Activated CD8-positive, alpha-beta memory T cell treated with anti-CD3 and anti-CD28 coated beads for 48 hours (primary cell): Measurements from ENCODE around the gene GYPA.
"Not testable (repeated sequence)": the region's sequence is repeated elsewhere in the genome, so short reads cannot be mapped to it uniquely, and the experiment has no call there.

Source experiments
- DNase-seq, 3 experiments: peaks; one replicate each; pipeline ENCODE4 v3.0.0-alpha.2; 2020; ENCODE audit warnings: low read depth in 2 of 3, low spot score in 2 of 3

The GYPA gene

DNA sequence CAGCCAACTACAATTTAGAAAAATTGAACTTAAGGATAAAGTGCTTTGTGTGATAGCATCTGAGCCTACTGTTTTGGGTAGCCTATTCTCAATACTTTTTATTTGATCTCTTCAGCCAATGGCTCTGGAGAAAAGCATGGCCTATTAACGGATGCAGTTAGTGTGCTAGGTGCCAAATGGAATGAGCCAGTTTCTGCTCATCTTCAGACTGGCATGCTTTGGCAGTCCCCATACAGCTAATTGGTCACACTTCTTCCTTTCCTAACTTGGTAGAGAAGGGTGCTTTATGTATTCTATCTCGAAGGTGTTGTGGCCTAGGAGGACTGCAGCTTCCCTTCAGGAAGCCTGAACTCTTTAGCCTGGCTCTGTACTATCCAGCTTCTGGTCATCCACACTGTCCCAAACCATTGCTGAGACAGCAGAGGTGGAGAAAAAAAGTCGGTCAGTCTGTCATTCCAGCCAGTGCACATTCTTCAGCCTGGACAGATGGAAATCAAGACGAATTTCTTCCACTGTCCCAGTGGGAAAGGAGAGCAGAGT, 11.1 kb downstream of the GYPA start:
- not testable (repeated sequence) for DNase-seq

GRCh38 chr4:144128709-144129320, 11.7 kb downstream of the GYPA start:
- DNase-seq, result not testable (repeated sequence)

DNA sequence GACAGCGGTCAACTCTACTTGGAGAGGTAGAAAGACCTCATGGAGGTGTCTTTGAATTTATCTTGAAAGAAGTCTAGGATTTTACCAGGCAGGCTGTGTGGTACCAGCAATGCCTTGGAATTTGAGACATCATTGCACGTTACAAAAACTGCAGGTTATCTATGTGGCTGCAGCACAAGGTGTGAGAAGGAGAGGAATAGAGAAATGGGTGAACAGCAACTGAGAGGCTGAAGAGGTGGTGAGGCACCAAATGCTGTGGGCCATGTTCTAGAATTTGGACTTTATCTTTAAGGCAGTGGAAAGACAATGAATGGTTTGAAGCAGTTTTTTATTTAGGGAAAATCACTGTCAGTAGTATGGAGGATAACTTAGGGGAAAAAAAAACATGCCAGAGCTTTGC, 15.4 kb downstream of the GYPA start:
- DNase-seq, result not testable (repeated sequence)

GRCh38 chr4:144123982-144124635, 16.4 kb downstream of the GYPA start:
- DNase-seq, result not testable (repeated sequence)

DNA sequence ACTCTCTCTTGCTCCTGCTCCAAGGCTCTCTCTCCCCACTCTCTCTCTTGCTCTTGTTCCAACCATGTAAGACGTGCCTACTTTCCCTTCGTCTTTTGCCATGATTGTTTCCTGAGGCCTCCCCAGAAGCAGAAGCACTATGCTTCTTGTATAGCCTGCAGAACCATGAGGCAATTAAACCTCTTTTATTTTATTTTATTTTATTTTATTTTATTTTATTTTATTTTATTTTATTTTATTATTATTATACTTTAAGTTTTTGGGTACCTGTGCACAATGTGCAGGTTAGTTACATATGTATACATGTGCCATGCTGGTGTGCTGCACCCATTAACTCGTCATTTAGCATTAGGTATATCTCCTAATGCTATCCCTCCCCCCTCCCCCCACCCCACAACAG, 17.2 kb downstream of the GYPA start:
- DNase-seq, result not testable (repeated sequence)

DNA sequence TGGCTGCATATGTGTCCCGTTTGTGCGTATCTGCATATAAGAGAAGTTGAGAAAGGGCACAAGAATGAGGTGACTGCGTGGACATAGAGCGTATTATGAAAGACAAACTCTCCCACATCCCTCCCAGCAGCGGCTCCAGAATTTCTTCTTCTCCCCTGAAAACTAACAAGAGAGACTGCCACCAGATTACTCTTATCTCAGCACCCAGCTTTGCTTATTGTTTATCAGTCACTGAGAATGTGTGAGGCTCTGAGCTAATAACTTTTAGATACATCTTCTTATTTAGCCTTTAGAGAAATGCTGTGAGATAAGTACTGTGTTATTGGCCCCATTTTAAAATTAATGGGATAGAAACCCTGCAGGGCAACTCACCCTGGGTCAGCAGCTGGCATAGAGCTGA, 20.8 kb downstream of the GYPA start:
- DNase-seq, result not testable (repeated sequence)

GRCh38 chr4:144115519-144115918, 25.0 kb downstream of the GYPA start:
- DNase-seq, result no peak

GRCh38 chr4:144113546-144113945, 27.0 kb downstream of the GYPA start:
- no peak for DNase-seq

DNA sequence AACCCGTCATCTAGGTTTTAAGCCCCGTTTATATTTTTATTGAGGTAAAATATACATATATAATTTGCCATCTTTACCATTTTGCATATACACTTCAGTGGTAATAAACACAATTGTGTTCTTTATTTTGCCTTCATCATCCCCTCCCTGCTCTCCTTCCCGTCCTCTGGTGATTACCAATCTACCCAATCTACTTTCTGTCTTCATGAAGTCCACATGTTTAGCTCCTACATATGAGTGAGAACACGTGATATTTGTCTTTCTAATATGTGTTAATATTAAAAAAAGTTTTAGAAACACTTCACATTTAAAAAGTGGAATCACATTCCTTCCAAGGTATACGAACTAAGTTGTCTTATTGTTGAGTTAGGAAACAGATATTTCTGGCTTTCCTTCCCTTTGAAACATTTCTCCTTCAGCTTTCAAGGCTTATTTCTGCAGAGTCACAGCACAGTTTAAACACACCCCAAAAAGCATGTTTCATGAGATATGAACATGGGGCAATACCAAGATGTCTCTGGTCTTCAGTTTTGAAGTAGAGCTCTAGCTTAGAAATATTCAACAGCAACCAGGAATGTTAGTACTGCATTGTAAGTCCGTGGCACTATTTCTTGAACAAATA, 35.9 kb downstream of the GYPA start:
- no peak for DNase-seq

DNA sequence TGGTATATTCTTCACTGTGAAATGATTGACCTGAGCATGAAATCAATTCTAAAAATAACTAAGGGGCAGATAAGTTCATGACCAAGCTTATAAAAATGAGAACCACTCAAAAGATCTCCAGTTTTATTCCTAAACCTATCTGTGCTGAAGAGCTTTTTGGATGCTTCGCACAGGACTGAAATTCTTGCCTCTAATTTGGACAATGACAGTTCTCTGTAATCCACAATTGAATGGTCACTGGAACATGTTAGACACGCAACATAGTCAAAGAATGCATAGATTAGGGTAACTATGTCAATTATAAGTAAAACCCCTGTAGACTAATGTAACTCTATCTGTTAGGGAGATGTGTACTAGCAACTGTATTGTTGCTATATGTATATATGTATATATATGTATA, 42.7 kb downstream of the GYPA start:
- DNase-seq, result not testable (repeated sequence)

- not testable (repeated sequence) for DNase-seq
Observed at GRCh38 chr4:144093995-144094394, 46.5 kb downstream of the GYPA start.

DNA sequence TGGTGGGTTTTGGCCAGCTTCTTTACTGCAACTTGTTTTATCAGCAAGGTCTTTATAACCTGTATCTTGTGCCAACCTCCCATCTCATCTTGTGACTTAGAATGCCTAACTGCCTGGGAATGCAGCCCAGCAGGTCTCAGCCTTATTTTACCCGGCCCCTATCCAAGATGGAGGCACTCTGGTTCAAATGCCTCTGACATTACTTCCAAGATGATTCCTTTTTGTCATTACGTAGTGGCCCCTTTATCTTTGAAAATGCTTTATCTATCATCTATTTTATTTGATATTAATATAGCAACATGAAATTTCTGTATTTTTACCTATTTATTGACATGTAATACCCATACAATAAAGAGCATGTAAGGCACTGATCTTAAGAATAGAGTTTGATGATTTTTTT, 49.3 kb downstream of the GYPA start:
- not testable (repeated sequence) for DNase-seq

- DNase-seq, result no peak
Observed at GRCh38 chr4:144090744-144091143, 49.8 kb downstream of the GYPA start.

DNA sequence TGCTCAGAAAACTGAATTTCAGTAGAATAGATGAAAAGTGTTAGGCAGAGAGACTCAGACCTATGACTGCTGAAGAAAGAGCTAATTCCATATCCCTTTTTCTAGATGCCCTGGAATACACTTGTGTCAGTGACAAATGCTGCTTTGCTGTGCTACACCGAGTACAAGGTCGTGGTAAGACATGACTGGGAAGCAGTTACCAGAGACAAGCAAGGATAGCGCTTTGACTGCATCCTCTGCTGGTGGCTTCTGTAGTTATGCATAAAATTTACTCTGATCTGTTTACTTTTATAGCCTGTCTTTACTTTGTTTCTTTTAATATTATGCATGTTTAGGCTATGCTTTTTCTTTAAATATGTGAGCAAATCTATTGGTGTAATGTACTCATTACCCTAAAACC, 58.5 kb downstream of the GYPA start:
- DNase-seq, result not testable (repeated sequence)

- not testable (repeated sequence) for DNase-seq
Observed at GRCh38 chr4:144080135-144080534, 60.4 kb downstream of the GYPA start.

- not testable (repeated sequence) for DNase-seq
Observed at GRCh38 chr4:144078746-144079145, 61.8 kb downstream of the GYPA start.

DNA sequence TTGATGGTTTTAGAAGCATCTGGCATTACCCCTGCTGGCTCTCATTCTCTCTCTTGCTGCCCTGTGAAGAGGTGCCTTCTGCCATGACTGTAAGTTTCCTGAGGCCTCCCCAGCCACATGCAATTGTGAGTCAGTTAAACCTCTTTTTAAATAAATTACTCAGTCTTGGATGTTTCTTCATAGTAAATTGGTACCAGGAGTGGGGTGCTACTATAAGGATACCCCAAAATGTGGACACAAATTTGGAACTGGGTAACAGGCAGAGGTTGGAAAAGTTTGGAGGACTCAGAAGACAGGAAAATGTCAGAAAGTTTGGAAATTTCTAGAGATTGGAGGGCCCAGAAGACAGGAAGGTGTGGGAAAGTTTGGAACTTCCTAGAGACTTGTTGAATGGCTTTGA, 79.0 kb downstream of the GYPA start:
- not testable (repeated sequence) for DNase-seq

GRCh38 chr4:144060234-144060859, 80.2 kb downstream of the GYPA start:
- DNase-seq, result not testable (repeated sequence)
